Suppressor macrophage treated with lipopolysaccharide for 1 hour (primary cell): ENCODE results near the gene FHIP1B.

Experiments
- DNase-seq, 3 donors: peaks; one replicate each; pipeline ENCODE4 v3.0.0-alpha.2; 2020 to 2022

FHIP1B gene

GRCh38 chr11:6199174-6199810, 35.1 kb downstream of the FHIP1B start, which contains the start of gene OR52W1:
Gene OR52W1, plus strand, starts transcription at chr11:6199224. Its CDS starts 0 bp downstream, at chr11:6199224.
- DNase-seq = no peak

- no peak for DNase-seq
Measured at GRCh38 chr11:6197466-6198200, 36.8 kb downstream of the FHIP1B start.

GRCh38 chr11:6196396-6196795, 38.0 kb downstream of the FHIP1B start:
- peak; percentile 38 to 73 (median 60) for DNase-seq

GRCh38 chr11:6194065-6194581, 40.3 kb downstream of the FHIP1B start:
- DNase-seq = peak; percentile 29 to 66 (median 47)

- peak; percentile 60 to 83 (median 82) for DNase-seq
Measured at GRCh38 chr11:6191742-6192141, 42.7 kb downstream of the FHIP1B start.

GRCh38 chr11:6175440-6175839, 59.0 kb downstream of the FHIP1B start:
- no peak for DNase-seq

GRCh38 chr11:6170226-6170625, 64.2 kb downstream of the FHIP1B start, which contains the start of gene OR52B2:
Gene OR52B2, minus strand, starts transcription at chr11:6170326. Its CDS starts 0 bp downstream, at chr11:6170326.
- DNase-seq = no peak
